ENCODE data around the gene CCDC126.

DNA sequence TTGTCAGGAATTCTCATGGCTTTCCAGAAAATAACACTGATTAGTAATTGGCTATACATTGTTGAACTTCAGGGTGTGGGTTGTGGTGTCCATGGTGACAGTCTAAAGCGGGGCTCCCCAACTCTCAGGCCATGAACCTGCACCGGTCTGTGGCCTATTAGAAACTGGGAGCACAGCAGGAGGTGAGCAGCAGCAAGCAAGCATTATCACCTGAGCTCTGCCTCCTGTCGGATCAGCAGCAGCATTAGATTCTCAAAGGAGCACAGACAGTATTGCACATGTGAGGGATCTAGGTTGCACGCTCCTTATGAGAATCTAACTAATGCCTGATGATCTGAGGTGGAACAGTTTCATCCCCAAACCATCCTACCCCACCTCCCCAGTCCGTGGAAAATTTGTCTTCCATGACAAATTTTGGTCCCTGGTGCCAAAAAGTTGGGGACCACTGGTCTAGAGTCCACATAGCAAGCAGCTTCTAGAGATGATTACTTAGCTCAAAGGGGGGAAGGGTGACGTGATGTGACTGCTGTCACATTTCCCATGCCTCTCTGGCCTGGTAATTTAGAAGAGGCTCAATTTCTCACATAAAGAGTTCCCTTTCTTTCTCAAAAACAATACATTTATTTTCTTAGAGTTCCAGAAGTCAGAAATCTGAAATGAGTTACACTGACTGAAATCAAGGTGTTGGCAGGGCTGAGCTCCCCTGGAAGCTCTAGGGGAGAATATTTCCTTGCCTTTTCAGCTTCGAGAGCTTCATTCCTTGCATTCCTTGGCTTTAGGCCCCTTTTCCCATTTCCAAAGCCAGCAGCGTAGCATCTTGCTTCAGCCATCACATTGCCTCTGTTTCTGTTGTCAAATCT lies 65.2 kb downstream of the CCDC126 start:
- TF ChIP-seq JUND (IDR thresholded peaks at IDR 0.05; ENCODE audit: low read depth, low read length) (no peak), POLR2A (IDR thresholded peaks at IDR 0.05; ENCODE audit: low read depth, low read length) (no peak), BMI1 (IDR thresholded peaks at IDR 0.05; ENCODE audit: borderline replicate concordance) (no peak), ESRRA (IDR thresholded peaks at IDR 0.05; ENCODE audit: low read length) (no peak)
- TF ChIP-seq, protein P1, sequence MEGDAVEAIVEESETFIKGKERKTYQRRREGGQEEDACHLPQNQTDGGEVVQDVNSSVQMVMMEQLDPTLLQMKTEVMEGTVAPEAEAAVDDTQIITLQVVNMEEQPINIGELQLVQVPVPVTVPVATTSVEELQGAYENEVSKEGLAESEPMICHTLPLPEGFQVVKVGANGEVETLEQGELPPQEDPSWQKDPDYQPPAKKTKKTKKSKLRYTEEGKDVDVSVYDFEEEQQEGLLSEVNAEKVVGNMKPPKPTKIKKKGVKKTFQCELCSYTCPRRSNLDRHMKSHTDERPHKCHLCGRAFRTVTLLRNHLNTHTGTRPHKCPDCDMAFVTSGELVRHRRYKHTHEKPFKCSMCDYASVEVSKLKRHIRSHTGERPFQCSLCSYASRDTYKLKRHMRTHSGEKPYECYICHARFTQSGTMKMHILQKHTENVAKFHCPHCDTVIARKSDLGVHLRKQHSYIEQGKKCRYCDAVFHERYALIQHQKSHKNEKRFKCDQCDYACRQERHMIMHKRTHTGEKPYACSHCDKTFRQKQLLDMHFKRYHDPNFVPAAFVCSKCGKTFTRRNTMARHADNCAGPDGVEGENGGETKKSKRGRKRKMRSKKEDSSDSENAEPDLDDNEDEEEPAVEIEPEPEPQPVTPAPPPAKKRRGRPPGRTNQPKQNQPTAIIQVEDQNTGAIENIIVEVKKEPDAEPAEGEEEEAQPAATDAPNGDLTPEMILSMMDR (IDR thresholded peaks at IDR 0.05 in 2 of 3, conservative IDR thresholded peaks at IDR 0.05 in 1 of 3; ENCODE audit: control insufficient read depth in 2 of 3, extremely low read depth in 1 of 3, insufficient read depth in 1 of 3, low read depth in 3 of 3, low read length in 3 of 3): no peak
